ENCODE measurements around the gene HLX. TPM values are rescaled to one million over a fixed set of nuclear protein-coding genes. Genes with fewer than 3 reads are reported as not detected.

HLX gene
- total RNA-seq, 1 experiment from 2014 or later: 1.8 TPM

- no peak for ATAC-seq
- ChIA-PET RAD21 (ENCODE audit: low non-redundant PET in 1 of 2, low total read pairs in 2 of 2, uncharacterized antibody in 2 of 2, unreplicated experiment in 2 of 2) (no interaction called here), POLR2A (no interaction called here), CTCF (no interaction called here)
- Histone ChIP-seq H3K9me3 (ENCODE audit: control insufficient read depth in 1 of 2, insufficient read depth in 1 of 2, low read depth in 1 of 2, low read length in 2 of 2) (no peaks in the 10 kb centered on the region), H3K4me3 (replicated peaks in 1 of 2; ENCODE audit: low read depth in 1 of 2, low read length in 2 of 2) (no peak overlapping the region), H3K79me2 (ENCODE audit: insufficient read depth, low read length) (no peaks in the 10 kb centered on the region), H3K9me2 (ENCODE audit: insufficient read depth) (no peaks in the 10 kb centered on the region), H3K9ac (ENCODE audit: low read length) (no peak overlapping the region), H3K27me3 (ENCODE audit: insufficient read depth, low read length) (no peaks in the 10 kb centered on the region), H3K27ac (ENCODE audit: low read depth, low read length) (no peak overlapping the region), H3K36me3 (ENCODE audit: control insufficient read depth in 1 of 2, insufficient read depth in 2 of 2, low read length in 2 of 2) (no peaks in the 10 kb centered on the region), H2AFZ (ENCODE audit: low read depth, low read length, poor library complexity, severe bottlenecking) (no peak overlapping the region), H4K20me1 (ENCODE audit: insufficient read depth) (no peaks in the 10 kb centered on the region), H3K4me2 (ENCODE audit: low read length) (no peak overlapping the region), H3K4me1 (ENCODE audit: control insufficient read depth in 1 of 2, insufficient read depth in 2 of 2, low read length in 2 of 2) (no peaks in the 10 kb centered on the region)
- DNase-seq (ENCODE audit: low read depth, low spot score): no peak
- intact Hi-C loops (cut with micrococcal nuclease): no loop called here
- TF ChIP-seq CBX3 (IDR thresholded peaks at IDR 0.05; ENCODE audit: low read depth): no peak
- TF ChIP-seq ZNF274 (IDR thresholded peaks at IDR 0.05; ENCODE audit: low read depth, low read length): no peak
- TF ChIP-seq EZH2phosphoT487 (IDR thresholded peaks at IDR 0.05; ENCODE audit: borderline replicate concordance): no peak
- TF ChIP-seq ZFX (IDR thresholded peaks at IDR 0.05): no peak
- no peak for TF ChIP-seq ATF3 (IDR thresholded peaks at IDR 0.05)
- no peak for TF ChIP-seq REST (IDR thresholded peaks at IDR 0.05; ENCODE audit: low read depth)
- no peak for TF ChIP-seq YY1 (IDR thresholded peaks at IDR 0.05; ENCODE audit: extremely low read depth, insufficient replicate concordance, low read depth, low read length)
- no peak for TF ChIP-seq ZBTB33 (IDR thresholded peaks at IDR 0.05; ENCODE audit: extremely low read depth, insufficient replicate concordance, low read length)
- no TSS peak for BruUV-seq (replicated peaks)
These were observed 45.8 kb upstream of the HLX start for GRCh38 chr1:220833436-220833835.

Measured in HCT116 (cell line).